ENCODE data around the gene BAIAP2.
A peak's percentile ranks its signal among the peaks of the same experiment; 100 is the strongest.

BAIAP2 gene

DNA sequence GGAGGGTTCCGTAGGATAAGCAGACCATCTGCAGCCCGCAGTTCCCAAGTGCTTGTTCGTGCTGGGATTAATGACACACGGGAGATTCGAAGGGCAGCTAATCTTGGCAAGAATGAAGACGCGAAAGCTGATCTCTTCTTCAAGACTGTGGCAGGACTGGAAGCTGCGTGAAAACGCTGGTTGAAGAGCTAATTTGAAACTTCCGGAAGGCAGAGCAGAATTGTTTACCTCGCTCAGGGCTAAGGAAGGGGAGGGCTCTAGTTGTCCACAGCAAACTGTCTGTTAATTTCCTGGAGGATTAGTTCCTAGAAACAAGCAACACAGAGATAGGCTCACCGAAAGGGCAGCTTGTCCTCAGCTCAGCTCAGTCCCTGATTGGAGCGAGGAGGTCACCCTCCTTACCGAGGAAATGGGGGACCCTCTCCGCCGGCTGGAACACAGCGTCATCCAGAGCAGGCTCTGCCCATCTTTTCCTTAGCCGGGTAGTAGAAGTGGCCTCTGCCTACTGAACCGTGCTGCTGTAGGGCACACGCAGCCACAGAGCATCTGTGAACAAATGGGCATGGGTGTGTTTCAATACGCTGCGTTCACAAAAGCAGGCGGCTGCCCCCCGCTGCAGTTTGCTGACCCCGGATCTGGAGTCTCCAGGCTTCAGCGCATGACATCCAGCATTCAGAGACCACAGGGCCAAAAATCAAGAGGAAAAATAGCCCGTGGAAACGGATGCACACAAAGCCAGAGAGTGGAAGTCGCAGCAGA is 16.7 kb upstream of the BAIAP2 start:
- H3K4me3 ChIP-seq = peak overlapping the region; percentile 32 to 65 (median 52)
- peak overlapping the region; percentile 21 to 81 (median 68); a peak in 21 of 22 replicates for H3K27ac ChIP-seq
- H4K20me1 ChIP-seq = no peaks in the 10 kb centered on the region
- TF ChIP-seq Cebpa-rat (IDR thresholded peaks at IDR 0.05) = no peak
- H3K27me3 ChIP-seq = peaks cover 0 to 2% (median 0%) of the 10 kb centered on the region in 11 experiments; a peak in 1 of 22 replicates
- H3K4me2 ChIP-seq = peak overlapping the region; percentile 70 to 95 (median 90)
- peak overlapping the region; percentile 48 to 76 (median 70); a peak in 21 of 22 replicates for H3K9ac ChIP-seq
- no peaks in the 10 kb centered on the region for H3K36me3 ChIP-seq
- peaks cover 32 to 46% (median 35%) of the 10 kb centered on the region in 10 experiments for H3K4me1 ChIP-seq
- peaks cover 3 to 17% (median 14%) of the 10 kb centered on the region in 11 experiments; a peak in 19 of 22 replicates for H3K9me3 ChIP-seq (replicated peaks in 1 of 11)

DNA sequence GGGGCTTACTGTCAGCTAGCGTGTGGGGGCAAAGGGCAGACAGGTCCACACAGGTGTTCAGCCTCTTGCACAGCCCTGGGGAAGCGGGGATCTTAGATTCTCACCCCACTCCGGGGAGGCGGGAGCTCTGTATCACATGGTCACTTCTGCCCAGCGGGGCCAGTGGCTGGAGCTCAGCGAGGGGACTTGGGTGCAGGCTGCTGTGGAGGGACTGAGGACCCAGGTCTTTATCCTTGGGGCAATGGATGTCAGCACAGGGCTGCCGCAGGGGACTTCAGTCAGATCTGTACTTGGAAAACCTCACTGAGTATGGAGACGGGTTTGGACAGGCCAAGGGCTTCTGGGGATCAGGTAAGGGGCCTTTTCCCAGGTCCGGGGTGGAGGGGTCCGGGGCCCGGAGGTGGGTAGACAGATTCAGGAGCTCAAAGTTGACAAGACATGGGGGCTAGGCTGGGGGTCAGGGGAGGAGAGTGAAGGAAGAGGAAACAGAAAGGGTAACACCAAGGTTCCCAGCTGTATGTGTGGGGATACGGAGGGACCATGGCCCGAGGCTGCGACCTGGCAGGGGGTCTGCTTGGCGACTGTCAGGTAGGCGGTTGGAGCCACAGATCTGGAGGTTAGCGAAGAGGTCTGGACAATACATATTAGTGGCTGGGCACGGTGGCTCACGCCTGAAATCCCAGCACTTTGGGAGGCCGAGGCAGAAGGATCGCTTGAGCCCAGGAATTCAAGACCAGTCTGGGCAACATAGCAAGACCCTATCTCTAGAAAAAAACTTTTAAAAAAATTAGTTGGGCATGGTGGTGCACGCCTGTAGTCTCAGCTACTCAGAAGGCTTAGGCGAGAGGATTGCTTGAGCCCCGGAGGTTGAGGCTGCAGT is 15.1 kb upstream of the BAIAP2 start:
- peaks cover 0 to 3% (median 0%) of the 10 kb centered on the region in 11 experiments; a peak in 2 of 22 replicates for H4K20me1 ChIP-seq
- H3K27ac ChIP-seq = no peak overlapping the region
- H3K4me1 ChIP-seq = peaks cover 26 to 41% (median 34%) of the 10 kb centered on the region in 10 experiments
- peak overlapping the region in 10 of 11 experiments; percentile 70 to 95 (median 90); a peak in 19 of 22 replicates for H3K4me2 ChIP-seq
- TF ChIP-seq Cebpa-rat (IDR thresholded peaks at IDR 0.05) = no peak
- H3K4me3 ChIP-seq = no peak overlapping the region
- H3K9me3 ChIP-seq (replicated peaks in 1 of 11) = peaks cover 3 to 17% (median 14%) of the 10 kb centered on the region in 11 experiments; a peak in 19 of 22 replicates
- peaks cover 0 to 9% (median 3%) of the 10 kb centered on the region in 11 experiments; a peak in 8 of 22 replicates for H3K27me3 ChIP-seq
- no peaks in the 10 kb centered on the region for H3K36me3 ChIP-seq
- peak overlapping the region in 1 of 11 experiments; percentile 9; a peak in 1 of 22 replicates for H3K9ac ChIP-seq

DNA sequence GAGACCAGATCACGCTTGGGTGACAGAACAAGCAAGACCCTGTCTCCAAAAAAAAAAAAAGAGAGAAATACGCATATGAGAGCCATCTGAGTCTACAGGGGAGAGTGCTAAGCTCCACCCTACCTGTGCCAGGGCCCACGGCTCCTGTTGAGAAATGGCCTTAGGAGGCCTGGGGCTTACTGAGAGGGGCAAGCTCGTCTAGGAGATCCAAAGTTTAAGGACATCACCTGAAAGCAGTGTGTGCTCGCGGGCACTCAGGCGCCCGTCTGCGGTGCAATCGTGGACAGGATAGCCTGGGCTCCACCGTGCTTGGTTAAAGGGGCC is 14.5 kb upstream of the BAIAP2 start:
- Histone ChIP-seq H4K20me1 (peaks cover 0 to 3% (median 0%) of the 10 kb centered on the region in 11 experiments; a peak in 2 of 22 replicates), H3K27ac (no peak overlapping the region), H3K9ac (no peak overlapping the region), H3K9me3 (replicated peaks in 1 of 11) (peaks cover 3 to 17% (median 14%) of the 10 kb centered on the region in 11 experiments; a peak in 19 of 22 replicates), H3K27me3 (peaks cover 5 to 14% (median 9%) of the 10 kb centered on the region in 11 experiments; a peak in 20 of 22 replicates), H3K4me2 (peak overlapping the region in 6 of 11 experiments; percentile 12 to 58 (median 30); a peak in 10 of 22 replicates), H3K36me3 (no peaks in the 10 kb centered on the region), H3K4me3 (no peak overlapping the region), H3K4me1 (peaks cover 26 to 41% (median 34%) of the 10 kb centered on the region in 10 experiments)
- no peak for TF ChIP-seq Cebpa-rat (IDR thresholded peaks at IDR 0.05)

DNA sequence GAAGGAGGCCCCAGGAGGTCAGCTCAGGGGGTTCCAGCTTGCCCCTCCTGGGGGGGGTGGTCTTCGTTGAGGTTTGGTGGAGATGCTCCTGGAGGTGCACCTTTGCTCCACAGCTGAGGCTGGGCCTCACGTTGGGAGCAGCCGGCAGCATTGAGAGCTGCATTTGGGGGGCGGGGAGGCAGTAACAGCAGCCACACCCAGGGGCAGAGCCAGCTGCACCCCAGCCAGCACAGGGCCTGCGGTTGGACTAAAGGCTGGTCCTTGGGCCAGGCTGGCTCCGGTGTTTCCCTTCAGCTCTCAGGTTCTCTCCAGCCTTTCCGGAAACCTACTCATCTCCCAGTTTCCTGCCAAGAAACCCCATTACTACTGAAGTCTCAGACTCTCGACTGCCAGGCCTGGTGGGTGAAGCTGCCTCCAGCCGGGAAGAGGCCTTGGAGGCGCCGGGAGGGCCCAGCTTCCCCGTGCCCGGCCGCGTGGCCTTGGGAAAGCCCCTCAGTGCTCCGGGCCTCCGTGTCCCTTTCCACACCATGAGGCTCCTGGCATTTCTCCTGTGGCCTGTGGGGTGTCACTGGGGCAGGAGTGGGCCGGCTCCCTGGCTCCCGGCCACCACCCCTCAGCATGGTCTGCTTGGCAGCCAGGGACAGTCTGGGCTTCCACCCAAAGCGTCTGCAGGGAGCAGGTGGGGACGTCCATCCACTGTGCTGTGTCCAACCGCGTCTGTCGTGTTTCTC is 14.0 kb upstream of the BAIAP2 start:
- Histone ChIP-seq H3K27ac (no peak overlapping the region), H3K4me2 (peak overlapping the region in 7 of 11 experiments; percentile 10 to 58 (median 19); a peak in 10 of 22 replicates), H4K20me1 (peaks cover 0 to 3% (median 0%) of the 10 kb centered on the region in 11 experiments; a peak in 4 of 22 replicates), H3K4me3 (no peak overlapping the region), H3K4me1 (peaks cover 26 to 41% (median 34%) of the 10 kb centered on the region in 10 experiments), H3K9me3 (replicated peaks in 1 of 11) (peaks cover under 1 to 13% (median 11%) of the 10 kb centered on the region in 11 experiments; a peak in 19 of 22 replicates), H3K36me3 (no peaks in the 10 kb centered on the region), H3K9ac (peak overlapping the region in 2 of 11 experiments; percentile 24 to 30; a peak in 2 of 22 replicates), H3K27me3 (peaks cover 11 to 19% (median 14%) of the 10 kb centered on the region in 11 experiments)
- no peak for TF ChIP-seq Cebpa-rat (IDR thresholded peaks at IDR 0.05)

DNA sequence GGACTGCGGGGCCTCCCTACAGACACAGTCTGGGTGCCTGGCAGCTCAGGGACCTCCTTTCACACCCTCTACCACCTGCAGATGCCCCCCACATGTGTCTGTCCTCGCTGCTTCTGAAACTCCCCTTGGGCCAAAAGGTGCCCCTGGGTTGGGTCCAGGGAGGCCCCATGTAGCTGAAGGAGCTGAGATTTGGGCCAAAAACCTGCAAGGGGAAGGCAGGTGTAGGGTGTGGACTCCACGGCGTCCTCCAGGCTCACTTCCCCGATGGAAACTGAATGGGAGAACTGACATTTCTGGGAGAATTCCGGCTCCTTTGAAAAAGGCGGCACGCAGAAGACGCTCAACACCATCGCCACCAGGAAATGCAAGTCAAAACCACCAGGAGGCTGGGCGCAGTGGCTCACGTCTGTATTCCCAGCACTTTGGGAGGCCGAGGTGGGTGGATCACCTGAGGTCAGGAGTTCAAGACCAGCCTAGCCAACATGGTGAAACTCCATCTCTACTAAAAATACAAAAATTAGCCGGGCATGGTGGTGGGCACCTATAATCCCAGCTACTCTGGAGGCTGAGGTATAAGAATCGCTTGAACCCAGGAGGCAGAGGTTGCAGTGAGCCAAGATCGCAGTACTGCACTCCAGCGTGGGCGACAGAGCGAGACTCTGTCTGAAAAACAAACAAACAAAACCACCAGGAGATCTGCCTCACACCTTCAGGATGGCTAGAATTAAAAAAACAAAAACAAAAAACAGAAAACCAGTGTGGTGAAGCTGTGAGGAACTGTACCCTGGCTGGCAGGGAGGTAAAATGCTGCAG is 13.2 kb upstream of the BAIAP2 start:
- Histone ChIP-seq H3K9ac (no peak overlapping the region; a peak in 1 of 22 replicates), H4K20me1 (peaks cover 0 to 6% (median 0%) of the 10 kb centered on the region in 11 experiments; a peak in 5 of 22 replicates), H3K27me3 (peaks cover 18 to 27% (median 22%) of the 10 kb centered on the region in 11 experiments), H3K4me2 (peak overlapping the region in 2 of 11 experiments; percentile 40 to 58; a peak in 1 of 22 replicates), H3K36me3 (no peaks in the 10 kb centered on the region), H3K27ac (no peak overlapping the region), H3K4me1 (peaks cover 26 to 41% (median 34%) of the 10 kb centered on the region in 10 experiments), H3K4me3 (no peak overlapping the region), H3K9me3 (replicated peaks in 1 of 11) (peaks cover under 1 to 5% (median 3%) of the 10 kb centered on the region in 11 experiments; a peak in 13 of 22 replicates)
- TF ChIP-seq Cebpa-rat (IDR thresholded peaks at IDR 0.05) = no peak

DNA sequence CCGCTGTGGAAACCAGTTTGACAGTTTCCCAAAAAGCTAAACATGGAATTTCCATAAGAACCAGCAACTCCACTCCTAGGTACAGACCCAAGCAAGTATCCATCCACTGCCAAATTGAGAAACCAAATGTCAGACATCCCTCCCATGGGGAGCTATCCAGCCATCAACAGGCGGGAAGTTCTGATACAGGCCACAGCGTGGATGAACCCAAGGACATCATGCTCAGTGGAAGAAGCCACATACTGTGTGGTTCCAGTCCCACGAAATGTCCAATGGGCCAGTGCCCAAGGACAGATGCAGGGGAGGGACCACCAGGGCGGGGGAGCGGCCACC is 12.6 kb upstream of the BAIAP2 start:
- no peak overlapping the region for H3K9ac ChIP-seq
- H3K27me3 ChIP-seq = peaks cover 24 to 33% (median 28%) of the 10 kb centered on the region in 11 experiments
- H3K4me1 ChIP-seq = peaks cover 24 to 40% (median 32%) of the 10 kb centered on the region in 10 experiments
- H3K4me2 ChIP-seq = no peak overlapping the region
- H3K9me3 ChIP-seq (replicated peaks in 1 of 11) = peaks cover 0 to 7% (median 0%) of the 10 kb centered on the region in 11 experiments; a peak in 6 of 22 replicates
- H3K36me3 ChIP-seq = no peaks in the 10 kb centered on the region
- H4K20me1 ChIP-seq = peaks cover 0 to 6% (median 0%) of the 10 kb centered on the region in 11 experiments; a peak in 5 of 22 replicates
- no peak overlapping the region for H3K4me3 ChIP-seq
- TF ChIP-seq Cebpa-rat (IDR thresholded peaks at IDR 0.05) = no peak
- H3K27ac ChIP-seq = no peak overlapping the region

DNA sequence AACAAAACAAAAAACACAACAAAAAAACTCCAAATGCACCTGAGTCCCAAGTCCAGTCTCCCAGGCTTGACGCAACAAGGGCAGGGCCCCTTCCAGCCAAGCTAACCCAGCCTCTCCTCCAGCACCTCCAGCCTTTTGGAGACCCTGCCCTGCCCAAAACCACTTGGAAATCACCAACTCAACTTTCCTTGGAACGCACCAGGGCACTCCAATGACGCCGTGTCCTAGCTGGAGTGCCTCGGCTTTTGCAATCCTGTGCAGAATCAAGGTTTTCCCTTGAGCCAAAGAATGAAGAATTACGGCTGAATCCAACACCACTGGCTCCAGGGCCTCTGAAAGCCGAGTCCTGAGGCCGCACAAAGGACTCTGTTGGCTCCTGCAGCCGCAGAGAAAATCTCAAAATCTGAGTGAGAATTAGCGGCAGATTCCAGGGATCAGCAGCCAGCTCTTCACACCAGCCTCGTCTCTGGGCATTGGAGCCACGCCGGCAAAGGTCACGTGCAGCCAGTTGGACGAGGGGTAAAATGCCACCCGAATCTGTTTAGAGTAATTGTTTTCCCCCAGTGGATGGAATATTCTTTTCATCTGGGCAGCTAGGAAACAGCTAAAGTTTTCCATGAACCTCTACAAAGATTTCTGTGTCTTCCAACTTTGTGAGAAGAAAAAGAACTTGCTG is 9.7 kb upstream of the BAIAP2 start:
- TF ChIP-seq Cebpa-rat (IDR thresholded peaks at IDR 0.05) = no peak
- H3K27ac ChIP-seq = no peak overlapping the region
- no peaks in the 10 kb centered on the region for H3K36me3 ChIP-seq
- peaks cover 0 to 14% (median 8%) of the 10 kb centered on the region in 10 experiments; a peak in 14 of 20 replicates for H3K4me1 ChIP-seq
- H4K20me1 ChIP-seq = peaks cover 0 to 12% (median 1%) of the 10 kb centered on the region in 11 experiments; a peak in 7 of 22 replicates
- no peak overlapping the region for H3K4me2 ChIP-seq
- H3K27me3 ChIP-seq = peaks cover 46 to 60% (median 57%) of the 10 kb centered on the region in 11 experiments
- peaks cover 0 to 12% (median 0%) of the 10 kb centered on the region in 11 experiments; a peak in 6 of 22 replicates for H3K9me3 ChIP-seq (replicated peaks in 1 of 11)
- no peak overlapping the region for H3K4me3 ChIP-seq
- H3K9ac ChIP-seq = no peak overlapping the region
